Measurements from ENCODE around the gene ITPR3. TPM values are rescaled to one million over a fixed set of nuclear protein-coding genes. Genes with fewer than 3 reads are reported as not detected.

ITPR3 gene
- total and polyA plus RNA-seq, 4 donors, result 0.49 to 2.8 (median 0.71) TPM

DNA sequence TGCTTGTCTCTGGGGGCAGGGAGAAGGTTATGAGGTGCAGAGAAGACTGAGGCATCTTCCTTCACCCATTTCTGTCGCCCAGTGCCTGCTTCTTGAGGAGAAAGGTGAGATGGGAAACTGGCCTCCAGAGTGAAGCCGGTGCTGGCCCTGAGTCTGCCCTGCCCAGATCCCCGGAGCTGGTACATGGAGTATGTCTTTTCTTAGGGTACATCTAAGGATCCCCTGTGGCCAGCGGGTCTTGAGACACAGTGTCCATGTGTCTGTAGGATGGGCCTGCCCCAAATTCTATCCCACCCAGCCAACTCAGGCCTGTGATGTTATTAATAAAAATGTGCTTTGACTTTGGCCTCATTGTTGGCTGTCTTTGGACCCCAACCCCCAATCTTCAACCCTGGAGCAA, 32.2 kb upstream of the ITPR3 start:
- H3K27me3 ChIP-seq (ENCODE audit: control insufficient read depth in 4 of 4, insufficient read depth in 4 of 4, low read length in 3 of 4), result no peaks in the 10 kb centered on the region
- no peak for DNase-seq (ENCODE audit: low spot score)
- peaks cover 0 to 5% (median 2%) of the 10 kb centered on the region in 4 donors for H3K4me1 ChIP-seq (ENCODE audit: control insufficient read depth in 4 of 4, insufficient read depth in 4 of 4, low read length in 3 of 4)
- no peak overlapping the region for H3K4me3 ChIP-seq (ENCODE audit: low read depth in 1 of 3, low read length in 3 of 3)
- H3K9ac ChIP-seq (ENCODE audit: low read depth in 1 of 2, low read length in 2 of 2), result no peak overlapping the region
- TF ChIP-seq HNF4A (conservative IDR thresholded peaks at IDR 0.05) (no peak), FOXA2 (IDR thresholded peaks at IDR 0.05) (no peak), TAF1 (conservative IDR thresholded peaks at IDR 0.05) (no peak), RAD21 (IDR thresholded peaks at IDR 0.05) (no peak), NR2F2 (IDR thresholded peaks at IDR 0.05) (no peak), ATF3 (IDR thresholded peaks at IDR 0.05) (no peak)
- H3K9me3 ChIP-seq (ENCODE audit: control insufficient read depth in 4 of 4, low read length in 3 of 4), result no peaks in the 10 kb centered on the region
- H3K27ac ChIP-seq (ENCODE audit: low read depth in 1 of 2, low read length in 2 of 2), result no peak overlapping the region
- WGBS, result 92% methylated on average over 4 of the region's 4 CpGs
- H3K36me3 ChIP-seq (ENCODE audit: control insufficient read depth in 4 of 4, insufficient read depth in 3 of 4, low read depth in 1 of 4, low read length in 3 of 4), result no peaks in the 10 kb centered on the region

- DNase-seq (ENCODE audit: low spot score), result no peak
- H3K4me3 ChIP-seq (ENCODE audit: low read depth in 1 of 3, low read length in 3 of 3), result no peak overlapping the region
- no peak overlapping the region for H3K9ac ChIP-seq (ENCODE audit: low read depth in 1 of 2, low read length in 2 of 2)
- H3K27ac ChIP-seq (ENCODE audit: low read depth in 1 of 2, low read length in 2 of 2), result no peak overlapping the region
- no peaks in the 10 kb centered on the region for H3K36me3 ChIP-seq (ENCODE audit: control insufficient read depth in 4 of 4, insufficient read depth in 3 of 4, low read depth in 1 of 4, low read length in 3 of 4)
- H3K4me1 ChIP-seq (ENCODE audit: control insufficient read depth in 4 of 4, insufficient read depth in 4 of 4, low read length in 3 of 4), result peaks cover 0 to 5% (median 2%) of the 10 kb centered on the region in 4 donors
- WGBS, result 60% methylated on average over 4 of the region's 4 CpGs
- no peaks in the 10 kb centered on the region for H3K9me3 ChIP-seq (ENCODE audit: control insufficient read depth in 4 of 4, low read length in 3 of 4)
- TF ChIP-seq GABPA (IDR thresholded peaks at IDR 0.05 in 1 of 2, conservative IDR thresholded peaks at IDR 0.05 in 1 of 2) (no peak), SP1 (IDR thresholded peaks at IDR 0.05) (peak; percentile 14)
- H3K27me3 ChIP-seq (ENCODE audit: control insufficient read depth in 4 of 4, insufficient read depth in 4 of 4, low read length in 3 of 4), result no peaks in the 10 kb centered on the region
Measured at GRCh38 chr6:33589392-33589730, 31.8 kb upstream of the ITPR3 start.

DNA sequence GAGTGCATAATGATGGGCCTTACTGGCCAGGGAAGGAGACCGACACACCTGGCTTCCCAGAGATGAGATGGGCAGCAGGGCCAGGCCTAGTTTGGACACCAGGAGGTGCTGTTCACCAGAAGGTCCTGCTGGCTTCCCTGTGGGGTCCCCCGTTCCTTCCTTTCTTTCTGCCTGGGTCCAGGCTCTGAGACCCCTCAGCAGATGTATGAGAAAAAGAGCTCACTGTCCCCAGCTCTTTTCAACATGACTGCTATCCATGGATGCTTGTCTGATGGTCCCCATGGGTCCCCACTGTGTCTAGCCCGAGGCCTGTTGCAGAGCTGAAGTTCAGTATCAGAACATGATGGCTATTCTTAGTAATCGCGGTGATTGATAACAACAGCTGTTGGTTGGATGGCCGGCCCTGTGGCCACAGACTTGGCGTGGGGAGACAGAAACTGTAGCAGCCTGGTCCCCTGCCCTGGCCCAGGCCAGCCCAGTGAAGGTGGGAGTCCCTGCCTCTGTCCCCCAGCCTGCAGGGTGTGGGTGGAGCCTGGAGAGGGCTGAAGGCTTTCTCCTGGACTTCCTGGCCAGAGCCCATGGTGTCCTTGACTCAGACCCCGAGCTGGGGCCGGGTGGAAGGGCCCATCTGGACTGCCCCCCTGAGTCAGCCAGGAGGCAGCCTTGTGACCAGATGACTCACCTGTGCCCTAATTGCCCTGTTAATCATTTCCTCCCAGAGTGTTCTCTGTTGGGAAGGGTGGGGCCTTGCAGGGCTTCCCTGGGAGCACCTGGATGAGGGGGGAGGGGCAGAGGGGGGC, 31.2 kb upstream of the ITPR3 start:
- no peaks in the 10 kb centered on the region for H3K27me3 ChIP-seq (ENCODE audit: control insufficient read depth in 4 of 4, insufficient read depth in 4 of 4, low read length in 3 of 4)
- peaks cover 0 to 5% (median 2%) of the 10 kb centered on the region in 4 donors for H3K4me1 ChIP-seq (ENCODE audit: control insufficient read depth in 4 of 4, insufficient read depth in 4 of 4, low read length in 3 of 4)
- DNase-seq (ENCODE audit: low spot score), result no peak
- 48% methylated on average over 9 of the region's 9 CpGs for WGBS
- H3K36me3 ChIP-seq (ENCODE audit: control insufficient read depth in 4 of 4, insufficient read depth in 3 of 4, low read depth in 1 of 4, low read length in 3 of 4), result no peaks in the 10 kb centered on the region
- no peaks in the 10 kb centered on the region for H3K9me3 ChIP-seq (ENCODE audit: control insufficient read depth in 4 of 4, low read length in 3 of 4)
- no peak overlapping the region for H3K27ac ChIP-seq (ENCODE audit: low read depth in 1 of 2, low read length in 2 of 2)
- no peak overlapping the region for H3K4me3 ChIP-seq (ENCODE audit: low read depth in 1 of 3, low read length in 3 of 3)
- no peak overlapping the region for H3K9ac ChIP-seq (ENCODE audit: low read depth in 1 of 2, low read length in 2 of 2)
- TF ChIP-seq FOXA1 (IDR thresholded peaks at IDR 0.05), result no peak
- TF ChIP-seq MAX (IDR thresholded peaks at IDR 0.05), result no peak
- peak in 1 of 2 donors; percentile 51 for TF ChIP-seq JUND (IDR thresholded peaks at IDR 0.05)
- TF ChIP-seq RAD21 (IDR thresholded peaks at IDR 0.05), result peak; percentile 68 to 76
- TF ChIP-seq SP1 (IDR thresholded peaks at IDR 0.05), result no peak
- no peak for TF ChIP-seq NR2F2 (IDR thresholded peaks at IDR 0.05)
- TF ChIP-seq TAF1 (conservative IDR thresholded peaks at IDR 0.05), result no peak
- TF ChIP-seq GABPA (IDR thresholded peaks at IDR 0.05 in 1 of 2, conservative IDR thresholded peaks at IDR 0.05 in 1 of 2), result no peak
- TF ChIP-seq, protein P1, sequence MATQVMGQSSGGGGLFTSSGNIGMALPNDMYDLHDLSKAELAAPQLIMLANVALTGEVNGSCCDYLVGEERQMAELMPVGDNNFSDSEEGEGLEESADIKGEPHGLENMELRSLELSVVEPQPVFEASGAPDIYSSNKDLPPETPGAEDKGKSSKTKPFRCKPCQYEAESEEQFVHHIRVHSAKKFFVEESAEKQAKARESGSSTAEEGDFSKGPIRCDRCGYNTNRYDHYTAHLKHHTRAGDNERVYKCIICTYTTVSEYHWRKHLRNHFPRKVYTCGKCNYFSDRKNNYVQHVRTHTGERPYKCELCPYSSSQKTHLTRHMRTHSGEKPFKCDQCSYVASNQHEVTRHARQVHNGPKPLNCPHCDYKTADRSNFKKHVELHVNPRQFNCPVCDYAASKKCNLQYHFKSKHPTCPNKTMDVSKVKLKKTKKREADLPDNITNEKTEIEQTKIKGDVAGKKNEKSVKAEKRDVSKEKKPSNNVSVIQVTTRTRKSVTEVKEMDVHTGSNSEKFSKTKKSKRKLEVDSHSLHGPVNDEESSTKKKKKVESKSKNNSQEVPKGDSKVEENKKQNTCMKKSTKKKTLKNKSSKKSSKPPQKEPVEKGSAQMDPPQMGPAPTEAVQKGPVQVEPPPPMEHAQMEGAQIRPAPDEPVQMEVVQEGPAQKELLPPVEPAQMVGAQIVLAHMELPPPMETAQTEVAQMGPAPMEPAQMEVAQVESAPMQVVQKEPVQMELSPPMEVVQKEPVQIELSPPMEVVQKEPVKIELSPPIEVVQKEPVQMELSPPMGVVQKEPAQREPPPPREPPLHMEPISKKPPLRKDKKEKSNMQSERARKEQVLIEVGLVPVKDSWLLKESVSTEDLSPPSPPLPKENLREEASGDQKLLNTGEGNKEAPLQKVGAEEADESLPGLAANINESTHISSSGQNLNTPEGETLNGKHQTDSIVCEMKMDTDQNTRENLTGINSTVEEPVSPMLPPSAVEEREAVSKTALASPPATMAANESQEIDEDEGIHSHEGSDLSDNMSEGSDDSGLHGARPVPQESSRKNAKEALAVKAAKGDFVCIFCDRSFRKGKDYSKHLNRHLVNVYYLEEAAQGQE (IDR thresholded peaks at IDR 0.05), result no peak
- TF ChIP-seq HNF4G (IDR thresholded peaks at IDR 0.05), result no peak
- no peak for TF ChIP-seq HNF4A (conservative IDR thresholded peaks at IDR 0.05)
- no peak for TF ChIP-seq RXRA (IDR thresholded peaks at IDR 0.05)
- TF ChIP-seq ZBTB33 (IDR thresholded peaks at IDR 0.05), result no peak
- peak; percentile 48 for TF ChIP-seq CTCF (IDR thresholded peaks at IDR 0.05; ENCODE audit: low read depth, low read length, missing input control)
- no peak for TF ChIP-seq ATF3 (IDR thresholded peaks at IDR 0.05)
- no peak for TF ChIP-seq FOXA2 (IDR thresholded peaks at IDR 0.05)
- TF ChIP-seq EGR1 (IDR thresholded peaks at IDR 0.05; ENCODE audit: low read depth in 2 of 2), result no peak
- TF ChIP-seq YY1 (IDR thresholded peaks at IDR 0.05), result no peak
